OCI-LY7 (cell line): ENCODE data around the gene TMF1.

ENCODE experiments used
- EZH2phosphoT487 ChIP-seq: fragments of 200-600 bp; sonication (generic); IDR thresholded peaks from 2 replicates; pipeline ENCODE4 v1.6.1; 2018; ENCODE audit warnings: low read depth, borderline replicate concordance, mild to moderate bottlenecking, mixed run types, antibody characterized with exemption, low read length, moderate library complexity, mixed read lengths
- TF ChIP-seq, protein P1 (sequence below): fragments of 200-600 bp; sonication (generic); conservative IDR thresholded peaks from 2 replicates; pipeline ENCODE4 v1.5.1; 2014; ENCODE audit warnings: mild to moderate bottlenecking, antibody characterized with exemption, low read length, moderate library complexity, mixed read lengths

DNA sequence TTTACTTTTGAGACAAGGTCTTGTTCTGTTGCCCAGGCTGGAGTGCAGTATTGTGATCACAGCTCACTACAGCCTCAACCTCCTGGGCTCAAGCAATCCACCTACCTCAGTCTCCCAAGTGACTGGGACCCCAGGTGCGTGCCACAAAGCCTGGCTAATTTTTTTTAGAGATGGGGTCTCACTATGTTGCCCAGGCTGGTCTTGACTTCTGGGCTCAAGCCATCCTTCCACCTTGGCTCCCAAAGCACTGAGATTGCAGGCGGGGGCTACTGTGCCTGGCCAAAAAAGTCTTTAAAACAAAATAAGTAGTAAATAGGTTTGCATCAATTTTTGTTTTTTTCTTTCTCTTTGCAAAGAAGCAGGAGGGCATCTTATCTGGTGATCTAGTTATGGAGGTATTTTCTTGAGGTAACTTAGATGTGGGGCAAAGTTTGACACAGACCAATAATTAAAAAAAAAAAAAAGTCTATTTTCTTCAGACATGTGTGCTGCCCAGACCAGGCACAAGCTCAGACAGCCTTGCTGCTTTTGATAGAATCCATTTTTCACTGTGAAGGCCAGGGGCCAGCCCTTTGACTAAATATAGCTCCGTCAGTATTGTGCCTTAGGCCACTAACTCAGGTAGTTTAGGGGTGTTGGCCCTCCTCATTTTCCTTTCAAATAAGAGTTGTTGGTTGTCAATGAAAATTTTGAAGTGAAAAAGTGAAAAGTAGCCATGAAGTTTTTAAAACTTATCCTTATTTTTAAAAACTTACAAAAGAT lies 35.1 kb upstream of the TMF1 start:
- TF ChIP-seq, protein P1, sequence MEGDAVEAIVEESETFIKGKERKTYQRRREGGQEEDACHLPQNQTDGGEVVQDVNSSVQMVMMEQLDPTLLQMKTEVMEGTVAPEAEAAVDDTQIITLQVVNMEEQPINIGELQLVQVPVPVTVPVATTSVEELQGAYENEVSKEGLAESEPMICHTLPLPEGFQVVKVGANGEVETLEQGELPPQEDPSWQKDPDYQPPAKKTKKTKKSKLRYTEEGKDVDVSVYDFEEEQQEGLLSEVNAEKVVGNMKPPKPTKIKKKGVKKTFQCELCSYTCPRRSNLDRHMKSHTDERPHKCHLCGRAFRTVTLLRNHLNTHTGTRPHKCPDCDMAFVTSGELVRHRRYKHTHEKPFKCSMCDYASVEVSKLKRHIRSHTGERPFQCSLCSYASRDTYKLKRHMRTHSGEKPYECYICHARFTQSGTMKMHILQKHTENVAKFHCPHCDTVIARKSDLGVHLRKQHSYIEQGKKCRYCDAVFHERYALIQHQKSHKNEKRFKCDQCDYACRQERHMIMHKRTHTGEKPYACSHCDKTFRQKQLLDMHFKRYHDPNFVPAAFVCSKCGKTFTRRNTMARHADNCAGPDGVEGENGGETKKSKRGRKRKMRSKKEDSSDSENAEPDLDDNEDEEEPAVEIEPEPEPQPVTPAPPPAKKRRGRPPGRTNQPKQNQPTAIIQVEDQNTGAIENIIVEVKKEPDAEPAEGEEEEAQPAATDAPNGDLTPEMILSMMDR = no peak
- TF ChIP-seq EZH2phosphoT487 = no peak
